ENCODE results near the gene DNAI2. TPM values are rescaled to one million over a fixed set of nuclear protein-coding genes. Genes with fewer than 3 reads are reported as not detected.

The DNAI2 gene
- polyA plus RNA-seq, 4 donors = 0.19 TPM; not detected in 3

GRCh38 chr17:74334393-74335039 lies 60.5 kb downstream of the DNAI2 start:
- DNase-seq (ENCODE audit: low read depth in 4 of 4, low spot score in 3 of 4) = no peak

- DNase-seq (ENCODE audit: low read depth in 4 of 4, low spot score in 3 of 4) = no peak
Observed at GRCh38 chr17:74335529-74336062, 61.6 kb downstream of the DNAI2 start.

DNA sequence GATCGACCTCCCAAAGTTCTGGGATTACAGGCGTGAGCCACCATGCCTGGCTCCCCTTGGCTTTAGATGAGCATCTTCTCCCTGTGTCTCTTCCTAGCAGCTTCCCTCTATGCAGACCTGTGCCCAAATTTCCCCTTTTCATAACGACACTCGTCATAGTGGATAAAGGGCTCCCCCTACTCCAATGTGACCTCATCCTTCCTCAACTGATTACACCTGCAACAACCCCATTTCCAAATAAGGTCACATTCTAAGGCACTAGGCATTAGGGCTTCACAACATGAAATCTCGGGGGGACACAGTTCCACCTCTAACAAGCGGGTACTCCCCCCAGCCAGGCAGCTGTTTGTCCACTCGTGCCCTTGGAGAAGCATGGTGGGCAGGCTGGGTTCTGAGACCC lies 62.3 kb downstream of the DNAI2 start:
- DNase-seq (ENCODE audit: low read depth in 4 of 4, low spot score in 3 of 4) = no peak

- no peak for DNase-seq (ENCODE audit: low read depth in 4 of 4, low spot score in 3 of 4)
Observed at GRCh38 chr17:74337834-74338500, 63.9 kb downstream of the DNAI2 start.

DNA sequence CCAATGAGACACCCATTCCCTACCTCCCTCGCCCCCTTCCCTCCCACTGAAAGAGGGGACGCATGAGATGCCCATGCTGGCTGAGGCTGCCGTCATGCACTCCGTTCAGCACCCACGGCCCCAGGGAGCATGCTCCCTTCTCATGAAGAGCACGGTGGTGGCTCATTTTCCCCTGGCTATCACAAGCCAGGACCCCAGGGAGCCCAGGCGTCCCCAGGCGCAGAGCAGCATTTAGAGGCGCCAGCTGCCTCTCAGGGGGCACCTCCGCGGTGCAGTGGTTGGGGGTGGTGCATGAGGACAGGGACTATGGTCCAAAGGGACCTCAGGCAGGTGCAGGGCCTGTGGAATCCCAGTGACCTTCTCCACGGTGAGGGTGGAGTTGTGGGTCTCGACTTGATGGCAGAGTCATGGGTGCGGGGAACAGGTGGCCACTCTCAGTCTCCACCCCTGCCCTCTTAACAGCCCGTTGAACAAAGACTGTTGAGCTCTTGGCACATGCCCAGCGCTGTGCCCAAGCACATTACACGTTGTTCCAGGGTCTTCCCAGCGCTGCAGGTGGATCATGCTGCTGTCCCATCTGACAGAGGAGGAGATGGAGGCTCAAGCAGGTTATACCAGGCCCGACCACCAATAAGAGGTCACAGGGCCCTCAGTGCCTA lies 65.6 kb downstream of the DNAI2 start:
- no peak for DNase-seq (ENCODE audit: low read depth in 4 of 4, low spot score in 3 of 4)

- DNase-seq (ENCODE audit: low read depth in 4 of 4, low spot score in 3 of 4) = no peak
Observed at GRCh38 chr17:74340470-74341023, 66.5 kb downstream of the DNAI2 start.

GRCh38 chr17:74342224-74342623 lies 68.2 kb downstream of the DNAI2 start:
- DNase-seq (ENCODE audit: low read depth in 4 of 4, low spot score in 3 of 4) = no peak

DNA sequence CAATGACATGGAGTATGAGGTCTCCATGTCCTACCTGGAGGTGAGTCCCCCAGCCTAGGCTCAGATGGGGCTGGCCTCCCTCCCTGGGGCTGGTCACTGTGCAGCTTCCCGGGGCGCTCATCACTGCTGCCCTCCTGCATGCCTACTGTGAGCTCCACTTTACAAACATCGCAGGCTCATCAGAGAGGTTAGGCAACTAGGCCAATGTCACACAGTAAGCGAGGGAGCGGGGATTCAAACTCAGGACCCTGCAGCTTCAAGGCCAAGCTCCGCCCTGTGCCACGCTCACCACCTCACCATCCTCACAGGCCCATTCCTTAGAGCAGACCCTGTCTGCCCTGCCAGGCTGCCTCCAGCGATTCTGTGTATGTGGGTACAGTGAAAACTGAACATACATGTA lies 69.1 kb downstream of the DNAI2 start:
- no peak for DNase-seq (ENCODE audit: low read depth in 4 of 4, low spot score in 3 of 4)

GRCh38 chr17:74343526-74344284 lies 69.7 kb downstream of the DNAI2 start:
- DNase-seq (ENCODE audit: low read depth in 4 of 4, low spot score in 3 of 4) = no peak

- DNase-seq (ENCODE audit: low read depth in 4 of 4, low spot score in 3 of 4) = no peak
Observed at GRCh38 chr17:74344658-74345057, 70.6 kb downstream of the DNAI2 start.

DNA sequence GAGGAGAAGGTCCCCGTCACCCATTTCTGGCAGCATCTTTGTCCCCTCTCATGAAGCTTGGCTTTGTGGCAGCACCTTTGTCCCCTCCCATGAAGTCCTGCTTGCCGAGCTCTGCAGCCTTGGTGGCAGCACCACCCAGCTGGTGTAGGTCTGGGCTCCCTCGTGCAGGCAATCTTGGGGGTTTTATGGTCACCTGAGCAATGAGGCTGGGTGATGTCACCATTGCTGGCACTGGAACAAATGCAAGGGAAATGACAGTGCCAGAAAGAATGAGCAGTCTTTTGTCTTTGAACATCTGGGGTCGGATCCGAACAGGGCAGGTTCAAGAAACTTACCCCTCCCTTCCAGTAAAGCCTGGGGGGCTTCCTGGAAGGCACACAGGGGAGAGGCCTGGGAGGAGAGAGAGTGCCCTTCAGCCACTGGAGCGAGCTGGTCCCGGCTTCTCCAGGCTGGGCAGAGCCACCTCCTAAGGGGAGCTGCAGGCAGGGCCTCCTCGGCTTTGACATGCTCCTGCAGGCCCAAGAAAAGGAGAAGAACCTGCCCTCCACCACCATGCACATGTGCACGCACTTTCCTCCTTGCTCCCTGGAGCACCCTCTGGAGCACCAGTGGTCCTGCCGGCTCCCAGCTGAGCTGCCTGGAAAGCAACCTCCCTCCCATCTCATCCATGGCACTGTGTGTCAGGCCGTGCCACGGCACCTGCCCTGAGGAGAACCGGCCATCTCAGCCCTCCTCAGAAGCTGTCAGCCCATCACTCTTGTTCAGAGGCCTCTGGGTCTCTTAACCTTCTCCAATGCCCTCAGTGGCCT lies 71.6 kb downstream of the DNAI2 start:
- DNase-seq (ENCODE audit: low read depth in 4 of 4, low spot score in 3 of 4) = no peak

DNA sequence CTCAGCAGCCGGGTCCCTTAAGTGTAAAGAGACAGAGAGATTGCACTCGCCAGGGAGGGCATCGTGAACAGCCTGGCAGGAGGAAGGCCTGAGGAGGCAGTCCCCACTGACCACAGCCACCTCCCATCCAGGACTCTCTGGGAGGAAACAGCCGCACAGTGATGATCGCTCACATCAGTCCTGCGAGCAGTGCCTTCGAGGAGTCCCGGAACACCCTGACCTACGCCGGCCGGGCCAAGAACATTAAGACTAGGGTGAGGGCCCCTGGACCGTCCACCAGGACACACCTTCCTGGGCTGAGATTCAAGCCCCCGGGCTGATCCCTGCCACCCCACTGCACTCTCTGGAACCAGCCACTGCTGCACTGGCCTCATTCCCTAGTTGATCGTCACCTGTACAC lies 73.6 kb downstream of the DNAI2 start:
- no peak for DNase-seq (ENCODE audit: low read depth in 4 of 4, low spot score in 3 of 4)

DNA sequence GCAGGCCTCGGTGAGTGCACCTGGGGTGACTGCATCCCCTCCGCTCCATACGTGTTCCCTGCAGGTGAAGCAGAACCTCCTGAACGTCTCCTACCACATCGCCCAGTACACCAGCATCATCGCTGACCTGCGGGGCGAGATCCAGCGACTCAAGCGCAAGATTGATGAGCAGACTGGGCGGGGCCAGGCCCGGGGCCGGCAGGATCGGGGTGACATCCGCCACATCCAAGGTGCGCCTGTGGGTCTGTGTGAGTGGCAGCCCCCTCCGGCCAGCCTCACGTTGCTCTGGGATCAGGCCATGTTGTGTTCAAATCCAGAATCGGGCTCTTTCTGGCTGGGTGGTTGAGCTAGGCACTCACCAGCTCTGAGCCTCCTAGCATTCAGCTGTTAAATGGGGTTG lies 75.1 kb downstream of the DNAI2 start:
- DNase-seq (ENCODE audit: low read depth in 4 of 4, low spot score in 3 of 4) = no peak

DNA sequence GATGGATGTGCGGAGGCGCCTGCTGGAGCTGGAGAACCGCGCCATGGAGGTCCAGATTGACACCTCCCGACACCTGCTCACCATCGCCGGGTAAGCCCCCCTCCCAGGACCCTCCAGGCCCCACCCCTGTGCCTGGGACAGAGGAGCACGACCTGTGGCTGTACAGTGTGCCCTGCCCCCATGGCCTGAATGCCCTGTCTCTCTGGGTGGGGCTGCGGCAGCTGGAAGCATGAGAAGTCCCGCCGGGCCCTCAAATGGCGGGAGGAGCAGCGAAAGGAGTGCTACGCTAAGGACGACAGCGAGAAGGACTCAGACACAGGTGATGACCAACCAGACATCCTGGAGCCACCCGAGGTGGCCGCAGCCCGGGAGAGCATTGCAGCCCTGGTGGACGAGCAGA lies 76.5 kb downstream of the DNAI2 start:
- no peak for DNase-seq (ENCODE audit: low read depth in 4 of 4, low spot score in 3 of 4)

GRCh38 chr17:74351552-74352210 lies 77.6 kb downstream of the DNAI2 start:
- no peak for DNase-seq (ENCODE audit: low read depth in 4 of 4, low spot score in 3 of 4)

DNA sequence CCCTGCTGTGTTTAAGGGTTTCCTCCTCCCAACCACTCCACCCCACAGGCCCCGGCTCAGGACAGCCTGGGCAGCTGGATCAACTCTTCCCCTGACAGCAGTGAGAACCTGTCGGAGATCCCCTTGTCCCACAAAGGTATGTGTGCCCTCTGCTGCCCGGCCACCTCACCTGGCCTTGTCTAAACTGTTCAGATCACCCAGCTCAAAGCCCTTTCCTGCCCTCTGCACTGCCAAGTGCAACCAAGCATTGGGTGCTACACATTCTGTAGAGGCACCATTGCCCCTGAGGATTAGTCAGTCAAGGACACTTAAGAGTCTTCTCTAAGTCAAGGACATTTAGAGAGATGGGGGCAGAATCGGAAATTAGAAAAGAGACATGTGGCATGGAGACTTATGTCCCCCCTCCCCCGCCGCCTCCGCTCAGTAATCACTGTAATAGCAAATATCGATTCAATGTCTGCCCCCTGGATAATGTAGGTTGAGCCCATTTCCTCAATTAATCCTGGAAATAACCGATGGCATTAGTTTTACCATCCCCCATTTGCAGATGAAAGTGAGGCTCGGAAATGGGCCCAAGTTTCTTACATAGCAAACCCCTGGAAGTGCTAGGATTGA lies 79.5 kb downstream of the DNAI2 start:
- DNase-seq (ENCODE audit: low read depth in 4 of 4, low spot score in 3 of 4) = no peak

GRCh38 chr17:74354123-74354522 lies 80.1 kb downstream of the DNAI2 start:
- DNase-seq (ENCODE audit: low read depth in 4 of 4, low spot score in 3 of 4) = no peak

DNA sequence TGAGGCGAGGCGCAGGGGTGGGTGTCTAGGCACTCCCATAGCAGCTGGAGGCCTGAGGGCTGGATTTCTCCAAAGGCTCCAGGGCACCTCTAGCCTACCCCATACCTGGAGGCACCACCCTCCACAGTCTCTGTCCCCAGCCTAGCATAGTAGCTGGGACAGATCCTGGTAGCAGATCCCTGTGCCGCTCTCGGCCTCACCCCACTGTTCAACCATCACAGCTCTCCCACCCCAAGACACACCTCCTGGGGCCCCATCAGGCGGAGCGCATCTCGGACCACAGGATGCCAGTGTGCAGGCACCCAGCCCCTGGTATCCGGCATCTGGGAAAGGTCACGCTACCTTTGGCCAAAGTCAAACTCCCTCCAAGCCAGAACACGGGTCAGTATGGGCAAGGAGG lies 80.5 kb downstream of the DNAI2 start:
- DNase-seq (ENCODE audit: low read depth in 4 of 4, low spot score in 3 of 4) = no peak

DNA sequence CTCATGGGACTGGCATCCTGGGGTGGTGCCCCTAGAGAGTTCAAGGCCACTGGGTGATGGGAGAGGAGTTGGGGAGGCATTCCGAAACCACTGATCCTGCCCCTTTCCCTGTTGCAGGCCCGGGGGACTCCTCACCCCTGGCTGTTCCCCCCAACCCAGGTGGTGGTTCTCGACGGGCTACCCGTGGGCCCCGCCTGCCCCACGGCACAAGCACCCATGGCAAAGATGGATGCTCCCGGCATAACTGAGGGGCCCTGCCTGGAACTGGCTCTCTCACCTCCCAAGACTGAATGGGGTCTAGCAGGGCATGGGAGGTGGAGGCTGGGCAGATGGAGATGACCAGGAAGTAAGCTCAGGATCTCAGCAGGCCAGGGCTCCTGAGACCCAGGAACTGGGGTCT lies 81.0 kb downstream of the DNAI2 start:
- DNase-seq (ENCODE audit: low read depth in 4 of 4, low spot score in 3 of 4) = no peak

All from right renal pelvis (tissue), 4 donors.